Endothelial cell of umbilical vein (primary cell): ENCODE results near the gene HDAC4. TPM values are rescaled to one million over a fixed set of nuclear protein-coding genes. Genes with fewer than 3 reads are reported as not detected.

Experiments
- BruUV-seq: library from RNA; stranded (reverse); fragments of 400-500 nt; replicated peaks from 2 replicates; lab custom pipeline; 2021; lab: Mats Ljungman, UMichigan
- CTCF ChIA-PET: fragments of 300-600, 350-600 bp; sonication (Branson Sonifier 250); formaldehyde crosslinking; loops from one replicate; lab custom pipeline; 2021; ENCODE audit warnings: antibody characterized with exemption, inconsistent platforms; lab: Charles Lee
- POLR2A ChIA-PET: fragments of 300-600, 350-600 bp; sonication (Branson Sonifier 250); formaldehyde crosslinking; loops from one replicate; lab custom pipeline; 2021; ENCODE audit warnings: antibody characterized with exemption, inconsistent platforms; lab: Charles Lee
- DNase-seq: peaks from one replicate; pipeline ENCODE4 v3.0.0-alpha.2; 2011; ENCODE audit warnings: low read depth, low spot score
- FAIRE-seq: peaks from 2 replicates; lab custom pipeline; 2011; peaks lifted over from hg19 to GRCh38; lab: Jason Lieb, UNC
- H2AFZ ChIP-seq: 2 replicates; pipeline ENCODE4 v1.6.0; 2012; ENCODE audit warnings: low read depth, low read length, control low read depth, inconsistent platforms
- H3K27ac ChIP-seq: 2 replicates; pipeline ENCODE4 v1.5.1; 2011; ENCODE audit warnings: low read depth, mild to moderate bottlenecking, control low read depth, low read length, moderate library complexity; ENCODE audit not compliant: insufficient read depth
- H3K27me3 ChIP-seq, 2 experiments: 2 replicates each; pipeline versions ENCODE4 v1.6.0 to v1.6.1; 2011; ENCODE audit warnings: low read length in 2 of 2, mixed read lengths in 1 of 2; ENCODE audit not compliant: control insufficient read depth in 2 of 2, insufficient read depth in 2 of 2
- H3K36me3 ChIP-seq, 2 experiments: 2 replicates in 1 of 2; 3 replicates in 1 of 2; pipeline ENCODE4 v1.5.1; 2011; ENCODE audit warnings: low read length in 2 of 2, mild to moderate bottlenecking in 1 of 2, moderate library complexity in 1 of 2; ENCODE audit not compliant: control insufficient read depth in 2 of 2, insufficient read depth in 2 of 2; ENCODE audit errors: extremely low read depth in 1 of 2
- H3K4me1 ChIP-seq: 3 replicates; pipeline ENCODE4 v1.5.1; 2011; ENCODE audit warnings: mild to moderate bottlenecking, low read length; ENCODE audit not compliant: control insufficient read depth, insufficient read depth; ENCODE audit errors: extremely low read depth
- H3K4me2 ChIP-seq: 2 replicates; pipeline ENCODE4 v1.6.1; 2011; ENCODE audit warnings: low read length, control low read depth, mixed read lengths; ENCODE audit not compliant: insufficient read depth
- H3K4me3 ChIP-seq, 3 experiments: fragments of 200-600 bp in 1 of 3; sonication (generic), shearing (Covaris generic) in 1 of 3; replicated peaks in 1 of 3; 2 replicates each; pipeline ENCODE4 v1.5.1; 2011 to 2016; ENCODE audit warnings: control low read depth in 3 of 3, low read length in 3 of 3, mild to moderate bottlenecking in 2 of 3, inconsistent platforms in 1 of 3, low read depth in 1 of 3, moderate library complexity in 1 of 3; ENCODE audit not compliant: insufficient read depth in 1 of 3
- H3K79me2 ChIP-seq: 2 replicates; pipeline ENCODE4 v1.6.0; 2012; ENCODE audit warnings: low read length, inconsistent platforms; ENCODE audit not compliant: control insufficient read depth, insufficient read depth
- H3K9ac ChIP-seq: replicated peaks from 2 replicates; pipeline ENCODE3; 2011; ENCODE audit warnings: low read length, control low read depth; ENCODE audit not compliant: insufficient read depth; ENCODE audit errors: extremely low read depth
- H3K9me1 ChIP-seq: replicated peaks from 3 replicates; pipeline ENCODE4 v1.6.0; 2011; ENCODE audit warnings: mild to moderate bottlenecking, low read length; ENCODE audit not compliant: control insufficient read depth, insufficient read depth; ENCODE audit errors: extremely low read depth
- H3K9me3 ChIP-seq: replicated peaks from 2 replicates; pipeline ENCODE4 v1.5.1; 2012; ENCODE audit warnings: low read length, inconsistent platforms; ENCODE audit not compliant: control insufficient read depth, insufficient read depth
- H4K20me1 ChIP-seq: replicated peaks from 2 replicates; pipeline ENCODE3; 2011; ENCODE audit warnings: mild to moderate bottlenecking, low read length; ENCODE audit not compliant: control insufficient read depth, insufficient read depth; ENCODE audit errors: extremely low read depth
- EZH2 ChIP-seq: IDR thresholded peaks from 2 replicates; pipeline ENCODE4 v1.6.1; 2012; ENCODE audit warnings: borderline replicate concordance, low read depth, mild to moderate bottlenecking, moderate library complexity, low read length, inconsistent platforms; ENCODE audit not compliant: severe bottlenecking
- FOS ChIP-seq: IDR thresholded peaks from 2 replicates; pipeline ENCODE4 v1.6.1; 2011; ENCODE audit warnings: mild to moderate bottlenecking, low read length, moderate library complexity, borderline replicate concordance; ENCODE audit not compliant: insufficient read depth
- GATA2 ChIP-seq: IDR thresholded peaks from 2 replicates; pipeline ENCODE4 v1.7.0; 2011; ENCODE audit warnings: low read depth, mild to moderate bottlenecking, moderate library complexity, mixed read lengths, low read length; ENCODE audit not compliant: insufficient read length, insufficient read depth
- JUN ChIP-seq: IDR thresholded peaks from 2 replicates; pipeline ENCODE4 v1.6.1; 2011; ENCODE audit warnings: borderline replicate concordance, low read depth; ENCODE audit not compliant: insufficient read length, insufficient read depth
- MYC ChIP-seq: IDR thresholded peaks from one replicate; pipeline ENCODE4 v1.6.1; 2011; ENCODE audit warnings: mild to moderate bottlenecking, low read depth, low read length
- POLR2A ChIP-seq: IDR thresholded peaks from 2 replicates; pipeline ENCODE4 v1.6.1; 2012; ENCODE audit warnings: low read depth, mild to moderate bottlenecking, control low read depth, low read length
- POLR2AphosphoS5 ChIP-seq: IDR thresholded peaks from 2 replicates; pipeline ENCODE4 v1.6.1; 2012; ENCODE audit warnings: low read depth, mild to moderate bottlenecking, control low read depth, low read length, moderate library complexity; ENCODE audit not compliant: insufficient read depth
- dilution Hi-C: fragments of 300-500 bp; cut with MboI; formaldehyde crosslinking; loops from one replicate; pipeline ENCODE4 v1.15.0; 2019; ENCODE audit warnings: low sequenced_read_pairs; ENCODE audit not compliant: extremely low pct_ligation_motif_present
- intact Hi-C: fragments of 100-400 bp; cut with micrococcal nuclease; formaldehyde crosslinking; loops from one replicate; pipeline ENCODE4 v1.10.0; 2022
- polyA plus RNA-seq, 4 experiments: library from polyadenylated mRNA; depleted of rRNA in 3 of 4; stranded (reverse) in 3 of 4; unstranded in 1 of 4; fragments of >200 nt; gene quantifications; 2 replicates each; pipeline versions ENCODE4 v1.2.1 to v1.2.3, GENCODE V29; 2011 to 2012; ENCODE audit warnings: missing spikeins in 1 of 4
- total RNA-seq: library from RNA; stranded (reverse); gene quantifications from 2 replicates; pipeline ENCODE4 v1.2.3, GENCODE V29; 2021
- TF ChIP-seq, protein P1 (sequence below), 2 donors: IDR thresholded peaks; 1 replicate in 1 of 2; 2 replicates in 1 of 2; pipeline ENCODE4 v1.5.1; 2011; ENCODE audit warnings: low read length in 2 of 2, mild to moderate bottlenecking in 2 of 2, moderate library complexity in 2 of 2, control low read depth in 1 of 2, inconsistent platforms in 1 of 2, low read depth in 1 of 2; ENCODE audit not compliant: insufficient read depth in 1 of 2; ENCODE audit errors: extremely low read depth in 1 of 2
- TF ChIP-seq, protein P2 (sequence below): IDR thresholded peaks from 2 replicates; pipeline ENCODE4 v1.6.1; 2011; ENCODE audit not compliant: insufficient read depth, insufficient read length

Gene HDAC4
- total and polyA plus RNA-seq, 2 donors (not counting 3 experiments of a cell fraction or from before 2014, with no cell fraction given) = 13.4 to 33.0 TPM

DNA sequence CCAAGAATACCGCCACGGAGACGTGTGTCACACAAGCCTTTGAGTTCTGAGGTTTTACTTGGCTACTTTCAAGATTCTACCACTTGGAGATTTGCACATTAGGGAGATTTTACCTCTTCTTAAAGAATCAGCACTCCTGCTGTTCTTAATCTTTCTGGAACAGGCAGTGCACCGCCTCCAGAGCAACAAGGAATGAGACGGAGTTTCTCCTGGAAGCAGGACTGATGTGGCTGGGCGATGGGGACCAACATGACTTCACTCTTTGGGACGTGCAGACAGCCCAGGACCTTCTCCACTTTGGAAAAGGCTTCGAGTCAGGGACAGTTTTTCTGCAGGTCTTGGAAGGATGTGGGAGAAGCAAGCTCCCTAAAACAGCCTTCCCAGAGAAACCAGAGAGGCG, 255.2 kb downstream of the HDAC4 start:
- no peak overlapping the region for H3K9ac ChIP-seq
- no peak overlapping the region for H3K4me2 ChIP-seq
- dilution Hi-C loops = no loop called here
- intact Hi-C loops = loop anchor here (2.0 kb wide), 1 partner anchor 845 kb away; no protein-coding TSS in a partner anchor
- no peaks in the 10 kb centered on the region for H3K4me1 ChIP-seq
- no peaks in the 10 kb centered on the region for H3K79me2 ChIP-seq
- no peaks in the 10 kb centered on the region for H3K27me3 ChIP-seq
- H3K9me1 ChIP-seq = no peaks in the 10 kb centered on the region
- BruUV-seq = no TSS peak
- H3K36me3 ChIP-seq = no peaks in the 10 kb centered on the region
- TF ChIP-seq POLR2A (no peak), GATA2 (no peak), JUN (no peak), POLR2AphosphoS5 (no peak), FOS (no peak), EZH2 (no peak), MYC (no peak)
- TF ChIP-seq, protein P1, sequence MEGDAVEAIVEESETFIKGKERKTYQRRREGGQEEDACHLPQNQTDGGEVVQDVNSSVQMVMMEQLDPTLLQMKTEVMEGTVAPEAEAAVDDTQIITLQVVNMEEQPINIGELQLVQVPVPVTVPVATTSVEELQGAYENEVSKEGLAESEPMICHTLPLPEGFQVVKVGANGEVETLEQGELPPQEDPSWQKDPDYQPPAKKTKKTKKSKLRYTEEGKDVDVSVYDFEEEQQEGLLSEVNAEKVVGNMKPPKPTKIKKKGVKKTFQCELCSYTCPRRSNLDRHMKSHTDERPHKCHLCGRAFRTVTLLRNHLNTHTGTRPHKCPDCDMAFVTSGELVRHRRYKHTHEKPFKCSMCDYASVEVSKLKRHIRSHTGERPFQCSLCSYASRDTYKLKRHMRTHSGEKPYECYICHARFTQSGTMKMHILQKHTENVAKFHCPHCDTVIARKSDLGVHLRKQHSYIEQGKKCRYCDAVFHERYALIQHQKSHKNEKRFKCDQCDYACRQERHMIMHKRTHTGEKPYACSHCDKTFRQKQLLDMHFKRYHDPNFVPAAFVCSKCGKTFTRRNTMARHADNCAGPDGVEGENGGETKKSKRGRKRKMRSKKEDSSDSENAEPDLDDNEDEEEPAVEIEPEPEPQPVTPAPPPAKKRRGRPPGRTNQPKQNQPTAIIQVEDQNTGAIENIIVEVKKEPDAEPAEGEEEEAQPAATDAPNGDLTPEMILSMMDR (IDR thresholded peaks at IDR 0.05; ENCODE audit: extremely low read depth in 1 of 2, insufficient read depth in 1 of 2, low read depth in 1 of 2, low read length in 2 of 2) = no peak
- TF ChIP-seq, protein P2, sequence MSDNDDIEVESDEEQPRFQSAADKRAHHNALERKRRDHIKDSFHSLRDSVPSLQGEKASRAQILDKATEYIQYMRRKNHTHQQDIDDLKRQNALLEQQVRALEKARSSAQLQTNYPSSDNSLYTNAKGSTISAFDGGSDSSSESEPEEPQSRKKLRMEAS = no peak
- no peaks in the 10 kb centered on the region for H3K9me3 ChIP-seq
- H2AFZ ChIP-seq = no peak overlapping the region
- FAIRE-seq (no peak), DNase-seq (no peak)
- H4K20me1 ChIP-seq = no peaks in the 10 kb centered on the region
- ChIA-PET CTCF (no interaction called here), POLR2A (no interaction called here)
- no peak overlapping the region for H3K4me3 ChIP-seq
- no peak overlapping the region for H3K27ac ChIP-seq
